ENCODE measurements around the gene SHROOM2.

SHROOM2 gene

DNA sequence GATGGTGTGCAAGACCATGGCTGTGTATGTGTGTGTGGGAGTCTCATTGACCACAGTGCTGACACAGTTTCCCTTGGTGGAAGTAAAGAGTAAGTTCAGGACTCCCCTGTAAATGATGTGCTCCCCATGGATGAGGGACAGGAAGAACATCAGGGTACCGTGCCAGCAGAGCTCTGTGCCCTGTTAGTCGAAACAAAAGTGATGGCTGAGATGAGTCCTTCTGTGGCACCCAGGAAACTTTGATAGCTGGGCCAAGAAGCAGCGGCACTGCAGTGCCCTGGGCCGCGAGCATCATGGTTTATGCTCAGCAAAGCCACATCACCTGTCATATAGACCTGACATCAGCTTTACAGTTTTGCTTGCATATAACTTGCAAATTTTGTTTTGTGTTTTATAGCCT lies 119.5 kb downstream of the SHROOM2 start:
- no peak for DNase-seq

DNA sequence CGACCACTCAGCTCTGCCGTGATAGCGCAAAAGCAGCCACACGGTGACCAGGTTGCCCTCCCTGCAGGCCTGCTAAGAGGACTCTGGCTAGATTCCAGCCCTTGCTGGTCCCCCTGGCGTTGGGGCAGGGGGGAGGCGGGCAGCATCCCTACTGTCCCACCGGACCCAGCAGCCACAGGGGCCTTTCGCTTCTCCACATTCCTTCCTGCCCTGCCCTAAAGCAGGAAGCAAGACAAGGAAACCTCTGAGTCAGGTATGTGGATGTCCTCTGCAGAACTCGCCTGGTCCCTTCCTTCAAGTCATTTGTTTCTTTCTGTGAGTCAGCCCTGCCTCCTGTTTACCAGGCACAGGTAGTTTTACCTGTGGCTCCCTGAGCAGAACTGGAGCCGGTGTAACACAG lies 120.7 kb downstream of the SHROOM2 start:
- no peak for DNase-seq

- no peak for DNase-seq
Observed at GRCh38 chrX:9907645-9908387, 121.6 kb downstream of the SHROOM2 start.

GRCh38 chrX:9909254-9909653 lies 123.0 kb downstream of the SHROOM2 start:
- no peak for DNase-seq

- no peak for DNase-seq
Observed at GRCh38 chrX:9911487-9911886, 125.3 kb downstream of the SHROOM2 start.

DNA sequence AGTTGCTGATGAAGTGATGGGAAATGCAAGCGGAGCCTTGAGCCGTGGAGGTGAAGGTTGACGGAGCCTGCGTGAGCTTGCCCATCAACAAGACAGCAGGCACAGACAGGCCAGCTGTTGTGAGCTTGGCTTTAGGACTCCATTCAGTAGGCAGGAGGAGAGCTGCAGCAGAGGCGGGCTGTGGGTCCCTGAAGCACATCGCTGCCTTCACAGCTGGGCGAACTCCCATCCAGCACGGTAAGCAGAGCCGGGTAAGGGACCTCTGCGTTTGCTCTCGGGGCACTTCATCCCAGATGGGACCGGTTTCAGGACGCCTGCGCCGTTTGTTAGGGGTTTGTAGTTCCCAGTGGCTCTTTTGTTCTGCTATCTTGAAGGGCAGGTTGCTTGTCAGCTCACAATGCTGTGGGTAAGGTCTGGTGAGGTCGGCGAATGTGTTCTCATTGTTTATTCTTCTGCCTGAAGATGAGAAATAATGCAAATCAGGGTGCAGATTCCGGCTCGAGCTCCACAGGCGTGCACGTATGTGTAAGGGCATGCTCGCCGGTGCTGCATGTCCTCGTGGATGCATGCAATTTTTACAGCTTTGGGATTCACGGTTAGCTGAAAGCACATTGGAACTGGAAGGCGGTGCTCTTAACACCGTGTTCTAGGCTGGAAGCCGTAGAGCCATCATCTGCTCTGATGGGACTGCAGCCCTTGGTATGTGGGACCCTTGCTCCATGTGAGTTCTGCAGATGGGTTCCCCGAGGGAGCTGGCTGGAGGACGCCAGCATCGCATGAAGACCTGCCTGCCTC lies 126.3 kb downstream of the SHROOM2 start:
- no peak for DNase-seq

DNA sequence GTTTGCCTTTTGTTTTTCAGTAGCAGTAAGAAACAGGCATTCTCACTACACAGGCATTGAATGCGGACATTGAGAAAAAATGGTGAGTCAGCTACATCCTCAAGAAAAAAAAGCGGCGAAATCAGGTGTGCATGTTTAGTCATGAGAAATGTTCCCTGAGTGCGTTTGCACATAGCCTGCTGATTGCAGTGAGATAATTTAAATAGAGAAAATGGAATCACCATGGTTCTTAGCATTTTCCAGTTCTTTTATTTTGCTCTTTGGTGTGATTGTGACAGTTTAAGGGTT lies 126.9 kb downstream of the SHROOM2 start:
- no peak for DNase-seq

GRCh38 chrX:9917861-9918260 lies 131.6 kb downstream of the SHROOM2 start:
- DNase-seq, result no peak

- DNase-seq, result no peak
Observed at GRCh38 chrX:9919632-9920172, 133.5 kb downstream of the SHROOM2 start.

DNA sequence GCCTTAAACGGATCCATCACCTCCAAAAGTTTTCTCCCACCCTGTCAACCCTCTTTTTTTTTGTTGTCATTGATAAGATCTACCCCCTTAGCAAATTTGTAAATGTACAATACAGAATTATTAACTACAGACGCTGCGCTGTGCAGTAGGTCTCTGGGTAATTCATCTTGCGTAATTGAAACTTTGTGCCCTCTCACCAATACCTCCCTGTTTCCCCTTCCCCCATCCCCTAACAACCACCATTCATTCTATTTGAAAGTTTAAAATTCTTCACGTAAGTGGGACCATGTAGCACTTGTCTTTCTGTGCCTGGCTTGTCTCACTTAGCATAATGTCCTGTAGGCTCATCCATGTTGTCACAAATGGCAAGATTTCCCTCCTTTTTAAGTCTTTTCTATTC lies 135.2 kb downstream of the SHROOM2 start:
- no peak for DNase-seq

DNA sequence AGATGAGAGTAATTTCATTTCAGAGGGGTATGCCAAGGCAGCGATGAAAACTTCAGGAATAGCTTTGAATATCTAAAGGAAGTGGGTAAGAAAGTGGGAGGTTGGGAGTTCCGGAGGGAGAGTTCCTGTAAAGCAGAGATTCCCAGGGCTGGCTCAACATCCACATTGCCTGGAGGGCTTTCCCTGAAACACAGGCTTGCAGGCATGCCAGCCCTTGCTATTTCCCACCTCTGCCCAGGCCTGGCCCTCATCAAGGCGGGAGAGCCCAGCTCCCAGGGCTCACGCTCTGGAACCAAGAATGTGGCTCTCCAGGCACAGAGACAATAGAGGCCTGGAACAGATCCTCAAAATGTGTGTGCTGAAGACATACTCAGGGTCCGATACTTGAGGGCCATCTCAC lies 137.1 kb downstream of the SHROOM2 start:
- DNase-seq, result no peak

- no peak for DNase-seq
Observed at GRCh38 chrX:9926002-9926401, 139.8 kb downstream of the SHROOM2 start.

DNA sequence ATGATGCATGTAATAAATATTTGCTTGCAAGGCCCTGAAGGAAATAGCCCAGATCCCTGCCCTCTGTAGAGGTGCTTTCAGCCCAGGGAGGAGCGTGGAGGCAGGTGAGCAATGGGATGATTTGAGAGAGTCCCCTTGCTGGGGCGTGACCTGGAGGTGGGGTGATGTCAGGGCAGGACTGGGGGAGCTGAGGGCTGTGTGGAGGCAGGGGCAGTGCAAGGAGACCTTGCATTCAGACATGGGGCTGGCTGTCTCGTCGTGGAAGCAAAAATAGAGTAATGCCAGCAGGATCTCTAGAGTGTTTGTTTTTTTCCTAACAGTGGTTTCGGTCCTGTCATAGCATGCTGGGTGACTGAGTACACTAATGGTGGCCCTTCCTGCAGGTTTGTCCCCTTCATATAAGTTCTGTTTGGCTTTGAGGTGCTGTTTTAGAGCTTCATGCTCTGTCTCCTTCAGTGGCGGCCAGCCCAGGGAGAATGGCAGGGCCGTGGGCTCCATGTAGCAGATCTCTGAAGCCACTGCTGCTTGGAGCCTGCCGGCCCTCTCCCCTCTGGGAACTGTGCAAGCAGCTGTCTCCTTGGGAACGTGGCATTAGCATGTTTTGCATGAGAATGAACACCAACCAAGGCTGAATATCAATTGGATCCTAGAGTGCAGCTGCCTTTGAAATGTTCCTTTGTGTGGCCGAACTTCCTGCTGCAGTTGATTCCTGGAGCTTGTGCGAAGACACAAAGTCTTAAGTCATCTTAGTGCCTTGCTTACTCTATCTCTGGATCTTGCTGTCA lies 141.7 kb downstream of the SHROOM2 start:
- no peak for DNase-seq

DNA sequence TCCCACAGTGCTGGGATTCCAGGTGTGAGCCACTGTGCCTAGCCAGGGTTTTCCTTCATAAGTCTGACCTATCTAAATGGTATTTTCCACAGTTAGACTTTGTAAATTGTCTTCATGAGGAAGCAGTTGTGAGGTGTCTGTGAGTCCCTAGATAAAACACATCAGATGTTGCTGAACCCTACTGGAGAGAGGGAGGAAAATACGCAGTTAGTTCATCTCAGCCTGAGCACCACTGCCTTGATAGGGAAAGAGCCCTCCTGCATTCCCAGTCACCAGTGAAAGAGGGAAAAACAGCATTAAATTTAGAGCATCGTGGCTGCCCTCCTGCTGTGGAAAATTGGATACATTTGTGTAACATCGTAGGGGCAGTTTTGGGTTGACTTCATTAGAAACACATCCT lies 149.2 kb downstream of the SHROOM2 start:
- no peak for DNase-seq

DNA sequence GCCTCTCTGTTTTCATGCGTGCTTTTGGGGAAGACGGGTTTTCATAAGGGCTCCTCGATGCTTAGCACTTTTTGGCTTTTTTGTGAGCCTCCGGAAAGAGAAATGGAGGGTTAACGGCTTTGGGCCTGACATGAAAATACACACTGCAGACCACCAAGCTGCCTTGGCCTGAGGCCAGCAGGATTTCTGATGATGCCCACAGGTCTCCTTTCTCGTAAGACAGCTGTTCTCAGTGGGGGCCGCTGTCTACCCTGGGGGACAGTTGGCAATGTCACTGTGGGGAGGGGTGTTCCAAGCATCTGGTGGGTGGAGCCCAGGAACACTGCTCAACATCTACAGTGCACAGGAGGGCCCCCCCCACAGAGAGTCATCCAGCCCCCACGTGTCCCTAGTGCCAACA lies 151.5 kb downstream of the SHROOM2 start:
- no peak for DNase-seq

DNA sequence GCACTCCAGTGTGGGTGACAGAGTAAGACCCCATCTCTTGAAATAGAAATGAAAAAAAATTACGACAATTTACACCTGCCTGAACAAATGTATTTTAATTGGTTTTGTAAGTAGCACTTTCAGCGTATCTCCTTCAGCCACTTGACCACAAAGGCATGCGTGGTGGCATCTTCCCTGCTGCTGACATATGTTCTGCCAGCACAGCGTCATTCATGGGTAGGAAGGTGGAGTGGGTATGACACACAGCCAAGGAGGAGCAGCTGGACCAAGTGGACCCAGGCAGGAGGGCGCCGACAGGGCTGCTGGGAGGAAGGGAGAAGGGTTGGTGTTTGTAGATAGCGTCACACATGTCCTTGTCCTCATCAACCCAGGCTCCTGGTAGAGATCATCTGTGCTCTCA lies 152.3 kb downstream of the SHROOM2 start:
- no peak for DNase-seq

DNA sequence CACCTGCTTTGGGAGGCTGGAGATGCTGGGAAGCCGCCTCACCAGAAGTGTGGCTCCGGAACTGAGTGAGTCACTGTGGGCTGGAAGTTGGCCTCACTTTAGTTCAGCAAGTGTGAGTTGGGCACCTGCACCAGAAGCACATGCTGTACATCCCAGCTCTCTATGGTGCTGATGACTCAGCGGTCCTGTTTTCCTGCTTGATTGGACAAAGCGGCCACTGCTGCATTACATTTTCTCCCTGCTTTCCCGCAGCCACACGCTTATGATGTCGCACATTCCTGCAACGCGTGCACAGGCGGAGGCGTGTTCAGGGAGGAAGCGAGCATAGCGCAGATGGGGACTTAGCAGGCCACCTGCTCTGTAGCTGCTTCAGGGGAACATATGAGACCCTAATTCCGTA lies 154.2 kb downstream of the SHROOM2 start:
- no peak for DNase-seq

- DNase-seq, result peak; percentile 39
Observed at GRCh38 chrX:9942086-9942485, 155.9 kb downstream of the SHROOM2 start.

DNA sequence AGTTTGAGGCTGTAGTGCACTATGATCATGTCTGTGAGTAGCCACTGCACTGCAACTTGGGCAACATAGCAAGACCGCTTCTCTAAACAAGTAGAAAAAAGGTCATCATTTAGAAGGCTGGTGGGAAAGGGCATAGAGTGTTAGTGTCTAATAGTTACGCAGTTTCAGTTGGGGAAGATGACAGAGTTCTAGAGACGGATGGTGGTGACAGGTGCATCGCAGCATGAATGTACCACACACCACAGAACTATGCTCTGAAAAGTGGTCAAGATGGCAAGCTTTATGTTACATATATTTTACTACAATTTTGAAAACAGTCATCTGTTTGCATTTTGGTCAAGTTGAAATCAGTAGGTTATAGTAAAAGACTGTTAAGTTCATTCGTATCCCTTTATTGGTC lies 157.2 kb downstream of the SHROOM2 start:
- DNase-seq, result no peak

DNA sequence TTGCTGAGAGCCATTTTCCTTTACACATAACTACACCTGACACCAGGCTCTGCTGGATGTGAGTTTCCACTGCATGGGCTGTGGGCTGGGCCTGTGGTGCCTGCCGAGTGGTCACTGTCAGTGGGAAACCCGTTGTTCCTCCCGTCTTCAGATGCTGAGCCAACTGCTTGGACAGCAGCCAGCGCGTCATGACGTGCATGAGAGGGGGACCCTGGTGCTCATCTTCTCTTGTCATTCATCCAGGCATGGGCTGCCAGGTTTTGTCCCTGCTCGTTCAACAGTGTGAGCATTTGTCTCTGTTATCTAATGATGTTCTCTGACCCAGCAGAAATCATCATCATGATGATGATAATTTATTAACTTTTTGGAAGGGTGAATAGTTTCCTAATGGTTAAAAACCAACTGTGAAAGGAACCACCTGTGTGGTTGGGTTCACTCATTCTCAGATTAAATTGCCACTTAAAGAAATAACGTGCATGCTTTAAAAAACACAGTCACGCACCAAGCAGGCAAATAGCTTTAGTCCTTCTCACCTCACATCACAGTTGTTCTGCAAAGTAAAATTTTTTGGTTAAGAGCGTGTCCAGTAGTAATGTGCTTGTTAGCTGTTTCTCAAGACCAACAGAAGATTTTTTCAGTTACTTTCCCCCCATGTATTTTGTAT lies 161.0 kb downstream of the SHROOM2 start:
- no peak for DNase-seq

DNA sequence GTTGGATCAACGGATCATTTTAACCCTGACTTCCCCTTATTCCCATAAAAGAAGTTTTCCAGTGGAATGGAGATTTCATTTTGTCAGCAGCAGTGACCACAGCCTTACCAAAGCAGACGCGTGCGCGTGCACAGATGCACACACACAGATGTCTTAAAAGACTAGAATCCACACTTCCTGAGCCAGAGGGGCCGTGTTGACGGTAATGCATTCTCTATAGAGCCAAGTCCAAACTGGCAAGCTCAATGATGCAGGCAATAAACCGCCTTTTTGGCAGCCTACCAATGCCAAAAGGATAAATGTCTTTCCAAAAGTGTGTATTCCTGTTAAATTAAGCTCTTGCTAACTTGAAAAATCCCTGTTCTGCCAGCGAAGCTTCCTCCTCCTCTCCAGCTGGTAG lies 162.2 kb downstream of the SHROOM2 start:
- no peak for DNase-seq

- no peak for DNase-seq
Observed at GRCh38 chrX:9952300-9952699, 166.1 kb downstream of the SHROOM2 start.

- DNase-seq, result no peak
Observed at GRCh38 chrX:9953396-9953795, 167.2 kb downstream of the SHROOM2 start.
